Lung (tissue), 12 donors: ENCODE measurements around the gene CD1E. TPM values are rescaled to one million over a fixed set of nuclear protein-coding genes. Genes with fewer than 3 reads are reported as not detected.

Experiments
- ATAC-seq: fragments of 200-7000 bp; cut with Tn5 transposase; one replicate; pipeline ENCODE4 v1.9.1; 2020; ENCODE audit warnings: moderate number of reproducible peaks; ENCODE audit not compliant: insufficient read depth, low FRiP score
- DNase-seq, 3 donors: peaks; one replicate each; pipeline ENCODE4 v3.0.0-alpha.2; 2013 to 2017
- H3K27ac ChIP-seq, 2 donors: one replicate each; pipeline ENCODE4 v1.5.1; 2013; ENCODE audit warnings: mild to moderate bottlenecking in 2 of 2, moderate library complexity in 2 of 2, control low read depth in 1 of 2, inconsistent platforms in 1 of 2, low read depth in 1 of 2, low read length in 1 of 2
- H3K27me3 ChIP-seq, 3 donors: one replicate each; pipeline ENCODE4 v1.5.1; 2013; ENCODE audit warnings: low read length in 2 of 3; ENCODE audit not compliant: control insufficient read depth in 3 of 3, insufficient read depth in 3 of 3
- H3K36me3 ChIP-seq, 4 donors: one replicate each; pipeline ENCODE4 v1.5.1; 2013; ENCODE audit warnings: low read length in 4 of 4, mild to moderate bottlenecking in 1 of 4, moderate library complexity in 1 of 4; ENCODE audit not compliant: control insufficient read depth in 4 of 4, insufficient read depth in 4 of 4
- H3K4me1 ChIP-seq, 5 donors: one replicate each; pipeline ENCODE4 v1.5.1; 2013; ENCODE audit warnings: low read length in 5 of 5, mild to moderate bottlenecking in 2 of 5, moderate library complexity in 1 of 5; ENCODE audit not compliant: control insufficient read depth in 5 of 5, insufficient read depth in 5 of 5
- H3K4me3 ChIP-seq: one replicate; pipeline ENCODE4 v1.5.1; 2013; ENCODE audit warnings: mild to moderate bottlenecking, control low read depth, moderate library complexity
- H3K9ac ChIP-seq, 2 donors: one replicate each; pipeline ENCODE4 v1.5.1; 2013; ENCODE audit warnings: low read length in 2 of 2, control low read depth in 1 of 2; ENCODE audit not compliant: insufficient read depth in 1 of 2
- H3K9me3 ChIP-seq, 4 donors: one replicate each; pipeline ENCODE4 v1.5.1; 2013; ENCODE audit warnings: low read length in 3 of 4, mild to moderate bottlenecking in 1 of 4, moderate library complexity in 1 of 4; ENCODE audit not compliant: control insufficient read depth in 4 of 4, insufficient read depth in 3 of 4
- CTCF ChIP-seq: IDR thresholded peaks from 2 replicates; pipeline ENCODE4 v1.5.1; 2012; ENCODE audit warnings: mild to moderate bottlenecking; ENCODE audit errors: control extremely low read depth, extremely low read depth
- WGBS, 2 donors: extraction: QIAGEN DNeasy Blood & Tissue Kit; methylation state at CpG; one replicate each; pipeline ENCODE4 v1.1.7; 2013; 5-methylcytosine and 5-hydroxymethylcytosine counted together
- polyA plus RNA-seq, 2 donors: library from polyadenylated mRNA; stranded (reverse); fragments of 200-250 nt; gene quantifications; one replicate each; pipeline ENCODE4 v1.2.1, GENCODE V29; 2013
- total RNA-seq, 2 donors: library from RNA; depleted of rRNA in 1 of 2; stranded (reverse); fragments of >200 nt in 1 of 2; gene quantifications; one replicate each; pipeline ENCODE4 v1.2.1, GENCODE V29; 2014 to 2021
- donor health status: control.
- donor health status: control.
- donor health status: Bipolar disorder and iron deficiency.
- donor health status: healthy.
- donor health status: DM: yes; HTN: yes; CAD: no.

CD1E gene
- total and polyA plus RNA-seq, 4 donors, result 0.30 to 1.3 (median 0.52) TPM

- ATAC-seq (no peak), DNase-seq (no peak)
- H3K4me3 ChIP-seq, result no peak overlapping the region
- H3K36me3 ChIP-seq, result no peaks in the 10 kb centered on the region
- no peak for TF ChIP-seq CTCF
- WGBS, 2 donors, result 47 to 74% methylated on average over 1 of the region's 1 CpG
- no peak overlapping the region for H3K9ac ChIP-seq
- no peaks in the 10 kb centered on the region for H3K27me3 ChIP-seq
- H3K27ac ChIP-seq, result no peak overlapping the region
- H3K9me3 ChIP-seq, result no peaks in the 10 kb centered on the region
- H3K4me1 ChIP-seq, result no peaks in the 10 kb centered on the region
Measured at GRCh38 chr1:158390331-158390730, 36.6 kb downstream of the CD1E start.

GRCh38 chr1:158391099-158391498, 37.4 kb downstream of the CD1E start:
- Histone ChIP-seq H3K4me3 (no peak overlapping the region), H3K27me3 (no peaks in the 10 kb centered on the region), H3K27ac (no peak overlapping the region), H3K36me3 (no peaks in the 10 kb centered on the region), H3K9ac (no peak overlapping the region), H3K9me3 (no peaks in the 10 kb centered on the region), H3K4me1 (no peaks in the 10 kb centered on the region)
- no peak for TF ChIP-seq CTCF
- no peak for ATAC-seq
- DNase-seq, result no peak

- DNase-seq (no peak), ATAC-seq (no peak)
- no peaks in the 10 kb centered on the region for H3K27me3 ChIP-seq
- WGBS, 2 donors, result 92 to 96% methylated on average over 5 of the region's 5 CpGs
- H3K9ac ChIP-seq, result no peak overlapping the region
- no peak for TF ChIP-seq CTCF
- no peaks in the 10 kb centered on the region for H3K9me3 ChIP-seq
- no peak overlapping the region for H3K27ac ChIP-seq
- no peaks in the 10 kb centered on the region for H3K4me1 ChIP-seq
- H3K4me3 ChIP-seq, result no peak overlapping the region
- no peaks in the 10 kb centered on the region for H3K36me3 ChIP-seq
Measured at GRCh38 chr1:158393476-158393875, 39.8 kb downstream of the CD1E start.

GRCh38 chr1:158396646-158397045, 43.0 kb downstream of the CD1E start:
- no peaks in the 10 kb centered on the region for H3K27me3 ChIP-seq
- TF ChIP-seq CTCF, result no peak
- no peak for DNase-seq

More at GRCh38 chr1:158396646-158397045, 43.0 kb downstream of the CD1E start:
- no peaks in the 10 kb centered on the region for H3K36me3 ChIP-seq
- H3K4me1 ChIP-seq, result no peaks in the 10 kb centered on the region
- H3K4me3 ChIP-seq, result no peak overlapping the region
- 87 to 92% methylated on average over 3 of the region's 3 CpGs for WGBS, 2 donors
- ATAC-seq, result no peak
- no peak overlapping the region for H3K9ac ChIP-seq
- H3K9me3 ChIP-seq, result no peaks in the 10 kb centered on the region
- no peak overlapping the region for H3K27ac ChIP-seq
